Urinary bladder (tissue), 4 donors: ENCODE measurements around the gene PKD1L1. TPM values are rescaled to one million over a fixed set of nuclear protein-coding genes. Genes with fewer than 3 reads are reported as not detected.
"Not testable (repeated sequence)": the region's sequence is repeated elsewhere in the genome, so short reads cannot be mapped to it uniquely, and the experiment has no call there.

Experiments used
- DNase-seq: peaks from one replicate; pipeline ENCODE4 v3.0.0-alpha.2; 2015; ENCODE audit errors: extremely low spot score
- H3K27ac ChIP-seq: one replicate; pipeline ENCODE4 v1.5.1; 2013; ENCODE audit warnings: low read depth, mild to moderate bottlenecking, moderate library complexity
- H3K36me3 ChIP-seq: one replicate; pipeline ENCODE4 v1.6.1; 2013; ENCODE audit warnings: mild to moderate bottlenecking, moderate library complexity; ENCODE audit not compliant: insufficient read depth
- H3K4me1 ChIP-seq: one replicate; pipeline ENCODE4 v1.6.1; 2013; ENCODE audit warnings: mild to moderate bottlenecking, moderate library complexity; ENCODE audit not compliant: insufficient read depth
- H3K4me3 ChIP-seq: one replicate; pipeline ENCODE4 v1.5.1; 2013; ENCODE audit warnings: low read depth, low read length
- WGBS: extraction: QIAGEN DNeasy Blood & Tissue Kit; methylation state at CpG from one replicate; pipeline ENCODE4 v1.1.7; 2013; 5-methylcytosine and 5-hydroxymethylcytosine counted together
- polyA plus RNA-seq: library from polyadenylated mRNA; stranded (reverse); fragments of 200-250 nt; gene quantifications from one replicate; pipeline ENCODE4 v1.2.3, GENCODE V29; 2013
- total RNA-seq: library from RNA; depleted of rRNA; stranded (reverse); fragments of >200 nt; gene quantifications from one replicate; pipeline ENCODE4 v1.2.3, GENCODE V29; 2014
- donor health status: healthy with polysubstance abuse.
- donor health status: healthy.

PKD1L1 gene
- total and polyA plus RNA-seq, 2 donors = 0.19 to 1.3 TPM

GRCh38 chr7:47795126-47795525 is 153.1 kb downstream of the PKD1L1 start:
- not testable (repeated sequence) for H3K4me3 ChIP-seq

DNA sequence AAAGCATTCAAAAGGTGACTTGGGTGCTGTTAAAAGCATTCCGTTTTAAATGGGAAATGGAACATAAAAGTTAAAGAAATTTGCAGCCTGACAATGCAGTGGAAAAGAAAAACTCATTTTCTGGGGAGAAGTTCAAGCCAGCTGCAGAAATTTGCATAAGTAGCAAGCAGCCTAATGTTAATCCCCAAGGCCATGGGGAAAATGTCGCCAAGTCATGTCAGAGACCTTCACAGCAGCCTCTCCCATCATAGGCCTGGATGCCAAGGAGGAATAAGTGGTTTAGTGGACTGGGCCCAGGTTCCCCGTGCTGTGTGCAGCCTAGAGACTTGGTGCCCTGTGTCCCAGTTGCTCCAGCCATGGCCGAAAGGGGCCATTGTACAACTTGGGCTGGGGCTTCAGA is 154.2 kb downstream of the PKD1L1 start:
- Histone ChIP-seq H3K4me3 (no peak overlapping the region), H3K36me3 (no peaks in the 10 kb centered on the region), H3K27ac (no peak overlapping the region), H3K4me1 (no peaks in the 10 kb centered on the region)
- WGBS = 66% methylated on average over 4 of the region's 4 CpGs
- DNase-seq = no peak

More at GRCh38 chr7:47795126-47795525, 153.1 kb downstream of the PKD1L1 start:
- not testable (repeated sequence) for DNase-seq, H3K36me3 ChIP-seq, H3K27ac ChIP-seq, H3K4me1 ChIP-seq

DNA sequence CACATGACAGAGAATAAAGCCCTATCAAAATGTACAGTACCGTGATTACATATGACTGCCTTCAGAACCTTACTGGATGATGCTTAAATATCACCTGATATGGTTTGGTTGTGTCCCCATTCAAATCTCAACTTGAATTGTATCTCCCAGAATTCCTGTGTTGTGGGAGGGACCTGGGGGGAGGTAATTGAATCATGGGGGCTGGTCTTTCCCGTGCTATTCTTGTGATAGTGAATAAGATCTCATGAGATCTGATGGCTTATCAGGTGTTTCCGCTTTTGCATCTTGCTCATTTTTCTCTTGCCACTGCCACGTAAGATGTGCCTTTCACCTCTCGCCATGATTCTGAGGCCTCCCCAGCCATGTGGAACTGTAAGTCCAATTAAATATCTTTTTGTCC is 155.1 kb downstream of the PKD1L1 start:
- 57% methylated on average over 5 of the region's 5 CpGs for WGBS
- not testable (repeated sequence) for H3K36me3 ChIP-seq, H3K4me1 ChIP-seq, H3K27ac ChIP-seq, DNase-seq, H3K4me3 ChIP-seq

GRCh38 chr7:47792521-47793121 is 155.6 kb downstream of the PKD1L1 start:
- no peaks in the 10 kb centered on the region for H3K36me3 ChIP-seq
- no peak overlapping the region for H3K27ac ChIP-seq
- WGBS = 79% methylated on average over 3 of the region's 3 CpGs
- H3K4me1 ChIP-seq = no peaks in the 10 kb centered on the region
- H3K4me3 ChIP-seq = no peak overlapping the region
- DNase-seq = no peak

DNA sequence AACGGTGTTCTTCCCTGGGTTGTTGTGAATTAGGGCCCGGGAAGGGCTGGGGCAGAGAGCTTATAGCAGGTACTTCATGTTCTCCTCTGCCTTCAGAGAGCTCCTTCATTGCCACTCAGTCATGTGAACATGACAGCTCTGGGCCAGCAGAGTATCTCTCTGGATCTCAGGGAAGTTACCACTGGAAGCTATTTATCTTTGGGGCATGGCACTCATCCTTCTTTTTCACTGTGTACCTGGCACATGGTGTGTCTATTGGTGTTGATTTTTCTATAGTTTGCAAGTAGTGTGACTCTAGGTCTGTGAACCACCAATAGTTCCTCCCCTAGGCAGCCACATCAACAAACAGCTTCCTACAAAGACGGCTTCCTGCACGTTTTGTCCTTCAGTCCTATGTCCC is 156.6 kb downstream of the PKD1L1 start:
- DNase-seq = no peak
- WGBS = 85% methylated on average over 4 of the region's 4 CpGs
- Histone ChIP-seq H3K27ac (no peak overlapping the region), H3K4me3 (no peak overlapping the region), H3K4me1 (no peaks in the 10 kb centered on the region), H3K36me3 (no peaks in the 10 kb centered on the region)

- Histone ChIP-seq H3K4me1 (no peaks in the 10 kb centered on the region), H3K27ac (no peak overlapping the region), H3K36me3 (no peaks in the 10 kb centered on the region), H3K4me3 (no peak overlapping the region)
- 98% methylated on average over 4 of the region's 4 CpGs for WGBS
- DNase-seq = no peak
Measured at GRCh38 chr7:47788083-47788482, 160.2 kb downstream of the PKD1L1 start.

- H3K4me3 ChIP-seq = no peak overlapping the region
- 70% methylated on average over 9 of the region's 9 CpGs for WGBS
- H3K27ac ChIP-seq = peak overlapping the region; percentile 53
- no peaks in the 10 kb centered on the region for H3K36me3 ChIP-seq
- H3K4me1 ChIP-seq = no peaks in the 10 kb centered on the region
- no peak for DNase-seq
Measured at GRCh38 chr7:47787249-47788069, 160.8 kb downstream of the PKD1L1 start.

- no peak overlapping the region for H3K4me3 ChIP-seq
- no peaks in the 10 kb centered on the region for H3K4me1 ChIP-seq
- H3K36me3 ChIP-seq = no peaks in the 10 kb centered on the region
- peak; percentile 45 for DNase-seq
- peak overlapping the region; percentile 53 for H3K27ac ChIP-seq
- 23% methylated on average over 11 of the region's 11 CpGs for WGBS
Measured at GRCh38 chr7:47786557-47787248, 161.6 kb downstream of the PKD1L1 start.

DNA sequence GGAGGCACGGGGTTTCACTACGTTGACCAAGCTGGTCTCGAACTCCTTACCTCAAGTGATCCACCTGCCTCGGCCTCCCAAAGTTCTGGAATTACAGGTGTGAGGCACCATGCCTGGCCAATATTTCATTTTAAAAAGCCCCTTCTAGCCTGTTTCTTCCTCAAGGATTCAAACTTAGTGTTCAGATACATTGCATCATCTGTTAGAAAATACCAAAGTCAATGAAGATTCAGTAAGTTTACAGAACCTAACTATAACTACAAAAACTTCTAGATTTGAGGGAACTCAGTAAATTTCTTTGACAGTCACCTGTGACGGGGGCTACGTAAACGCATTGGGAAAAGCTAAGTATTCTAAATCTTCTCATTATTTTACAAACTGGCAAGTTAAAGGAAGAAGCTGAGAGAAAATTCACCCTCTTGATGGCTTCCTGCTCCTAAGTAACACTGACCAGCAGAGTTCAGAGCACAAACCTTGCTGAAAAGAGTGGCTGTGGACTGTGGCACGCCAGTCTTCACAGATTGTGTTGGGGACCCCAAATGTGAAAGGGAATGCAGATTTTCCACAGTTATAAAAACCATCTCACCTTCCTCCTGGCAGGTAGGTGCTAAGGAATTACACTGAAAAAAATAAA is 162.2 kb downstream of the PKD1L1 start:
- DNase-seq = no peak
- no peak overlapping the region for H3K4me3 ChIP-seq
- WGBS = 91% methylated on average over 8 of the region's 8 CpGs
- peak overlapping the region; percentile 23 for H3K27ac ChIP-seq
- no peaks in the 10 kb centered on the region for H3K4me1 ChIP-seq
- no peaks in the 10 kb centered on the region for H3K36me3 ChIP-seq

DNA sequence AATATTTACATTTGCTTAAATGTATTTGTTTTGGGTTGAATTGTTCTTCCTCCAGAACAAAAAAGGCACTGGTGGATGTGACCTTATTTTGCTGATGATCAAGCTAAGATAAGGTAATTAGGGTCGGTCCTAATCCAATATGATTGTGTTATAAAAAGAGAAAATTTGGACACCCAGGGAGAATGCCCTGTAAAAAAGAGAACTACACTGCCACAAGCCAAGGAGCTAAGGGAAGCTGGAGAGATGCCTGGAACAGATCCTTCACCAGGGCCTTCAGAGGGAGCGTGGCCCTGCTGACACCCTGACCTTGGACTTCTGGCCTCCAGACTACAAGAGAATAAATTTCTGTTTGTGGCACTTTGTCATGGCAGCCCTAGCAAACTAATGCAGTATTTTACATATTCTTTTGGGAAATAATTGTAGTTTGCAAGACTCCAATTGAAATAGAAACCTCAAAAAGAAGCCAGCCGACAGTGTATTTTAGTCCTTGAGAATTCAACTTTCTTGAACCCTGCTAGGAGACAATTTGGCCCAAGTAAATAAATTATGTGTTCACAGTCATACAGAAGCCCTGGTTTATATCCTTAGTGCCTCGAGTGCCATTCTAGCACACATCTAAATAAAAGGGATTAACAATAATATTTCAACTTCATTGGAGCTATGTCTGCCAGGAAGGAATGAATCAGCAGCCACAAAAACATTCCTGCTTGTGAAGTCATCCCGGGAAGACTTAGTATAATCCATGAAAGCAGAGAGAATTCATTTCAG is 164.6 kb downstream of the PKD1L1 start:
- Histone ChIP-seq H3K27ac (no peak overlapping the region), H3K4me1 (no peaks in the 10 kb centered on the region), H3K4me3 (no peak overlapping the region), H3K36me3 (no peaks in the 10 kb centered on the region)
- DNase-seq = no peak
- 28% methylated on average over 5 of the region's 5 CpGs for WGBS

- no peak overlapping the region for H3K27ac ChIP-seq
- WGBS = 87% methylated on average over 4 of the region's 4 CpGs
- DNase-seq = no peak
- no peaks in the 10 kb centered on the region for H3K36me3 ChIP-seq
- no peaks in the 10 kb centered on the region for H3K4me1 ChIP-seq
- H3K4me3 ChIP-seq = no peak overlapping the region
Measured at GRCh38 chr7:47782792-47783191, 165.5 kb downstream of the PKD1L1 start.

- no peak overlapping the region for H3K4me3 ChIP-seq
- no peaks in the 10 kb centered on the region for H3K36me3 ChIP-seq
- no peak overlapping the region for H3K27ac ChIP-seq
- H3K4me1 ChIP-seq = no peaks in the 10 kb centered on the region
- DNase-seq = no peak
Measured at GRCh38 chr7:47782022-47782421, 166.2 kb downstream of the PKD1L1 start.

DNA sequence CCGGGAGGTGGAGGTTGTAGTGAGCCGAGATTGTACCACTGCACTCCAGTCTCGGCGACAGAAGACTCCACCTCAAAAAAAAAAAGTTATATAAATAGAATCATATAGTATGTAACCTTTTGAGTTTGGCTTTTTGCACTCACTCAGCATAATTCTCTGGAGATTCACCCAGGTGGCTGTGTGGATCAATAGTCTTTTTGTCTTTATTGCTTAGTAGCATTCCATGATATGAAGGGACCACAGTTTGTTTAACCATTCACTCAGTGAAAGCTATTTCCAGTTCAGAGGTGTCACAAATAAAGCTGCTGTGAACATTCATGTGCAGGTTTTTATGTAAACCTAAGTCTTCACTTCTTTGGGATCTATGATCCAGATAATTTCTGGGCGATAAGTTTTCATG is 167.7 kb downstream of the PKD1L1 start:
- WGBS = 96% methylated on average over 5 of the region's 5 CpGs
- no peaks in the 10 kb centered on the region for H3K36me3 ChIP-seq
- DNase-seq = no peak
- H3K27ac ChIP-seq = no peak overlapping the region
- H3K4me3 ChIP-seq = no peak overlapping the region
- no peaks in the 10 kb centered on the region for H3K4me1 ChIP-seq
